Tibial nerve (tissue), 4 donors: ENCODE results near the gene PTPA. TPM values are rescaled to one million over a fixed set of nuclear protein-coding genes. Genes with fewer than 3 reads are reported as not detected.
"Not testable (repeated sequence)": the region's sequence is repeated elsewhere in the genome, so short reads cannot be mapped to it uniquely, and the experiment has no call there.

Experiments used
- DNase-seq, 2 donors: peaks; one replicate each; pipeline ENCODE4 v3.0.0-alpha.2; 2019; ENCODE audit warnings: low spot score in 2 of 2
- H3K27ac ChIP-seq, 4 donors: fragments of 200-600 bp; sonication (generic) in 3 of 4; one replicate each; pipeline ENCODE4 v1.5.1; 2017 to 2019; ENCODE audit warnings: mild to moderate bottlenecking in 1 of 4
- H3K27me3 ChIP-seq, 2 donors: fragments of 200-600 bp; sonication (generic) in 1 of 2; one replicate each; pipeline versions ENCODE4 v1.5.1 to v1.6.0; 2017 to 2019
- H3K36me3 ChIP-seq, 3 donors: fragments of 200-600 bp; sonication (generic); one replicate each; pipeline ENCODE4 v1.5.1; 2018 to 2019
- H3K4me1 ChIP-seq, 4 donors: fragments of 200-600 bp; sonication (generic) in 3 of 4; one replicate each; pipeline ENCODE4 v1.5.1; 2017 to 2019
- H3K4me3 ChIP-seq, 4 donors: fragments of 200-600 bp; sonication (generic) in 3 of 4; one replicate each; pipeline ENCODE4 v1.5.1; 2017 to 2019; ENCODE audit warnings: mild to moderate bottlenecking in 1 of 4, moderate library complexity in 1 of 4
- H3K9me3 ChIP-seq, 4 donors: fragments of 200-600 bp; sonication (generic) in 3 of 4; one replicate each; pipeline ENCODE4 v1.5.1; 2017 to 2019
- CTCF ChIP-seq, 5 experiments: fragments of 200-600 bp in 3 of 5; fragments of 450-650 bp in 2 of 5; sonication (generic) in 3 of 5; IDR thresholded peaks; one replicate each; pipeline ENCODE4 v1.5.1; 2016 to 2019; ENCODE audit warnings: antibody characterized with exemption in 5 of 5, mild to moderate bottlenecking in 3 of 5, moderate library complexity in 2 of 5
- EP300 ChIP-seq, 2 donors: sonication (generic); formaldehyde crosslinking; IDR thresholded peaks; one replicate each; pipeline ENCODE4 v1.6.1; 2017; ENCODE audit warnings: antibody characterized with exemption in 2 of 2, mild to moderate bottlenecking in 1 of 2
- POLR2A ChIP-seq, 2 donors: fragments of 450-650 bp; IDR thresholded peaks; one replicate each; pipeline ENCODE4 v1.6.1; 2017; ENCODE audit warnings: antibody characterized with exemption in 2 of 2, mild to moderate bottlenecking in 2 of 2, moderate library complexity in 2 of 2
- WGBS, 2 donors: methylation state at CpG; one replicate each; pipeline ENCODE4 v1.1.5; 2018; 5-methylcytosine and 5-hydroxymethylcytosine counted together
- total RNA-seq, 4 donors: library from RNA; depleted of rRNA; stranded (reverse); fragments of >200 nt; gene quantifications; one replicate each; pipeline ENCODE4 v1.1.0, GENCODE V29; 2016

PTPA gene
- total RNA-seq, 4 donors from 2014 or later = 38.0 to 50.1 (median 44.0) TPM

DNA sequence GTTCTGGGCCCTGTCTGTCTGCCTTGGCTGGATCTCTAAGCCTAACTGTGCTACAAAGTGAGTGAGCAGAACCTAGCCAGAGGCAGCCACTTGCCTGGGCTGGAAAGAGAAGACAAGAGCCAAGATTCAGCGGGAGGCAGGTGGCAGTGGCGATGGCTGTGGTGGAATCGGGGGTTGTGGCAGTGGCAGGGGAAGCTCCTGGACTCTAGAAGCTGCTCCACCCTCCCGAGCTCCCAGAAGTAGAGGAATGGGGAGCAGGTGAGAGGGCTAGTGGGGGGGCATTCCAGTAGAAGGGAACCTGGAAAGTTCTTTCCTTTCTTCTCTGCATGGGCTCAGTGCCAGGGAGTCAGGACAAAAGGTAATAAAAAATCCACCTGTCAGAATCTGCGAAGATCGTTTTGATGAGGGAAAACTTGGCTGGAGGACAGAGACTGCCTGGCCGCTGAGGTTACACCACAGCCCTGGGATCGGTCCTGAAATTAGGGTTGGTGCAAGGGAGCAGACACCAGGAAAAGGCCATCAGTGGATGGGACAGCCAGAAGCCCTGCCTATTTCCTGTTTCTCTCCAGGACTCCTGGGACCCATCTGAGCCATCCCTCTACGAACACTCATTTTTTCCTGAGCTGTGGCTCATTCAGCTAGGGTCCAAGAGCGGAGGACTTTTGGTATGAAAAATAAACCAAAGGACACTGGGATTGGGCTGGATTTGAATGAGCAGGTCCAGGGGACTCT lies 2.2 kb upstream of the PTPA start:
- 70 to 76% methylated on average over 10 of the region's 10 CpGs for WGBS, 2 donors
- H3K27ac ChIP-seq = peak overlapping the region in 3 of 4 donors; percentile 92 to 96 (median 93)

GRCh38 chr9:129109537-129109903 lies 1.7 kb upstream of the PTPA start:
- H3K4me3 ChIP-seq = peak overlapping the region in 3 of 4 donors; percentile 71 to 97 (median 93)
- H3K9me3 ChIP-seq = no peaks in the 10 kb centered on the region
- DNase-seq = peak; percentile 52 to 54
- peaks cover 0 to 33% (median 0%) of the 10 kb centered on the region in 3 donors for H3K36me3 ChIP-seq
- no peak for TF ChIP-seq POLR2A (IDR thresholded peaks at IDR 0.05)
- no peak for TF ChIP-seq EP300 (IDR thresholded peaks at IDR 0.05)
- TF ChIP-seq CTCF (IDR thresholded peaks at IDR 0.05) = no peak
- H3K27ac ChIP-seq = peak overlapping the region in 3 of 4 donors; percentile 92 to 96 (median 93)
- 32 to 65% methylated on average over 7 of the region's 7 CpGs for WGBS, 2 donors
- no peaks in the 10 kb centered on the region for H3K27me3 ChIP-seq
- H3K4me1 ChIP-seq = peaks cover 0 to 48% (median 24%) of the 10 kb centered on the region in 4 donors

More for the DNA sequence above, 2.2 kb upstream of the PTPA start:
- DNase-seq = no peak
- H3K9me3 ChIP-seq = no peaks in the 10 kb centered on the region
- TF ChIP-seq POLR2A (IDR thresholded peaks at IDR 0.05) (no peak), EP300 (IDR thresholded peaks at IDR 0.05) (no peak), CTCF (IDR thresholded peaks at IDR 0.05) (no peak)
- H3K36me3 ChIP-seq = peaks cover 0 to 37% (median 0%) of the 10 kb centered on the region in 3 donors
- peaks cover 0 to 42% (median 24%) of the 10 kb centered on the region in 4 donors for H3K4me1 ChIP-seq
- no peaks in the 10 kb centered on the region for H3K27me3 ChIP-seq
- peak overlapping the region in 1 of 4 donors; percentile 71 for H3K4me3 ChIP-seq

DNA sequence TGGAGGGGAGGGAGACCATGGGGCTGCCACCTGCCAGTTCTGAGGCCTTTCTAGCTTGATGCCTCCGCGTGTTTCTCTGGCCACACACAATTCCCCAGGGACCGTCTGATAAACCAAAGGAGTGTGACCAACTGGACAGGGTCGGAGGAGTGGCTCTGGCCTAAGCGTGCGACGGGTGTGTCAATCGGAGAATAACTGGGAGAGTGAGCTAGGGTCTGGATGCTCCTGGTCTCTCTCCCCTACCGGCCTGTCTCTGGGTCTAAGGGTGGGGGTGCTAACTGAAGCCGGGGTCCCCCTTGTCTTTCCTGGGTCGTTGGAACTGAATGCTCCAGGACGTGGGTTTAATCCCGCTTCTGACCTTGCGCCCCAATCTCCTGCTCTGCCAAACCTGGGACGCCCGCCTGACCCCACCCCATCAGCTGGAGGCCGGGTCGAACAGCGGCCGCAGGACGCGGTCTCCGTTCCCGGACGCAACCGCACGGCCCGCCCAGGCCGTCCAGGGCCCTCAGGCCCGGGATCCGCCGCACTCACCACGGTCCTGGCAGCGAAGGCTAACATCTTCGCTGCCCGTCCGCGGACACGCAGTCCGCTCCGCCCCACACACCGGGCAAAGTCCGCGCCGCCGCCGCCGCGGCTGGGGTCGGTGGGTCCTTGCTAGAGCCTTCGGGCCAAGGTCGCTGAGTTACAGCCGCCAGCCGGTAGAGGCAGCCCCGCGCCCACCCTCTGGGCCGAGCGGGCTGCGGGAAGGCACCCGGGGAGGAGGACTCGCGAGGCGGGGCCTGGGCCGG lies 1.1 kb upstream of the PTPA start:
- H3K4me3 ChIP-seq = peak overlapping the region; percentile 71 to 97 (median 88)
- WGBS, 2 donors = 2 to 20% methylated on average over 11 to 54 of the region's 64 CpGs

GRCh38 chr9:129111528-129112151 lies 425 bp downstream of the PTPA start:
- peak in 1 of 2 donors; percentile 8 for DNase-seq
- 0 to 1% methylated on average over 35 to 36 of the region's 37 CpGs for WGBS, 2 donors
- H3K4me1 ChIP-seq = peaks cover 0 to 50% (median 26%) of the 10 kb centered on the region in 4 donors
- H3K4me3 ChIP-seq = peak overlapping the region; percentile 71 to 93 (median 82)
- TF ChIP-seq POLR2A (IDR thresholded peaks at IDR 0.05) = no peak
- TF ChIP-seq CTCF (IDR thresholded peaks at IDR 0.05) = no peak
- no peak for TF ChIP-seq EP300 (IDR thresholded peaks at IDR 0.05)
- H3K27me3 ChIP-seq = no peaks in the 10 kb centered on the region
- peak overlapping the region; percentile 63 to 96 (median 92) for H3K27ac ChIP-seq
- no peaks in the 10 kb centered on the region for H3K9me3 ChIP-seq
- peaks cover 0 to 17% (median 0%) of the 10 kb centered on the region in 3 donors for H3K36me3 ChIP-seq

More for the DNA sequence above, 1.1 kb upstream of the PTPA start:
- Histone ChIP-seq H3K27ac (peak overlapping the region; percentile 63 to 96 (median 92)), H3K36me3 (peaks cover 0 to 32% (median 0%) of the 10 kb centered on the region in 3 donors), H3K9me3 (no peaks in the 10 kb centered on the region), H3K4me1 (peaks cover 0 to 50% (median 26%) of the 10 kb centered on the region in 4 donors), H3K27me3 (no peaks in the 10 kb centered on the region)
- DNase-seq = peak in 1 of 2 donors; percentile 29
- no peak for TF ChIP-seq EP300 (IDR thresholded peaks at IDR 0.05)
- no peak for TF ChIP-seq POLR2A (IDR thresholded peaks at IDR 0.05)
- TF ChIP-seq CTCF (IDR thresholded peaks at IDR 0.05) = no peak

- WGBS, 2 donors = 92% methylated on average over 16 to 17 of the region's 17 CpGs
These were observed 1.3 kb downstream of the PTPA start for GRCh38 chr9:129112526-129112925.

More at GRCh38 chr9:129112526-129112925, 1.3 kb downstream of the PTPA start:
- DNase-seq, H3K9me3 ChIP-seq, H3K27me3 ChIP-seq, H3K36me3 ChIP-seq: not testable (repeated sequence)
- peak overlapping the region in 1 of 4 donors; percentile 92 for H3K27ac ChIP-seq
- peaks cover 0 to 50% (median 26%) of the 10 kb centered on the region in 4 donors for H3K4me1 ChIP-seq
- peak overlapping the region in 2 of 4 donors; percentile 71 to 80 for H3K4me3 ChIP-seq
